PC-9 (cell line): ENCODE measurements around the gene STK40. TPM values are rescaled to one million over a fixed set of nuclear protein-coding genes. Genes with fewer than 3 reads are reported as not detected.

Experiments used
- BruUV-seq: library from RNA; stranded (reverse); fragments of 400-500 nt; replicated peaks from 2 replicates; lab custom pipeline; 2021; lab: Mats Ljungman, UMichigan
- CTCF ChIA-PET: fragments of 300-600 bp; sonication (Branson Sonifier 250); formaldehyde crosslinking; loops from one replicate; lab custom pipeline; 2022; ENCODE audit warnings: antibody characterized with exemption; lab: Charles Lee
- POLR2A ChIA-PET: fragments of 300-600 bp; sonication (Branson Sonifier 250); formaldehyde crosslinking; loops from one replicate; lab custom pipeline; 2022; ENCODE audit warnings: antibody characterized with exemption; ENCODE audit not compliant: unreplicated experiment; lab: Charles Lee
- DNase-seq, 2 experiments: peaks; one replicate each; pipeline versions ENCODE4 v3.0.0 to v3.0.0-alpha.2; 2015 to 2022; ENCODE audit warnings: mixed read lengths in 1 of 2
- H2AFZ ChIP-seq: fragments of 200-600 bp; sonication (generic); 2 replicates; pipeline ENCODE4 v1.8.1; 2017; ENCODE audit warnings: antibody characterized with exemption
- H3F3A ChIP-seq: fragments of 200-600 bp; sonication (generic); 2 replicates; pipeline ENCODE4 v1.8.1; 2017; ENCODE audit warnings: antibody characterized with exemption, mild to moderate bottlenecking, low read depth; ENCODE audit not compliant: insufficient read depth
- H3K27ac ChIP-seq: fragments of 200-600 bp; sonication (generic); 2 replicates; pipeline ENCODE4 v1.6.1; 2016; ENCODE audit warnings: mixed run types
- H3K27me3 ChIP-seq: fragments of 200-600 bp; sonication (generic); 2 replicates; pipeline ENCODE4 v1.6.1; 2016; ENCODE audit warnings: low read depth, mixed run types; ENCODE audit not compliant: insufficient read depth
- H3K36me3 ChIP-seq: fragments of 200-600 bp; sonication (generic); 2 replicates; pipeline ENCODE4 v1.6.1; 2016; ENCODE audit warnings: low read depth, mixed run types
- H3K4me1 ChIP-seq: fragments of 200-600 bp; sonication (generic); replicated peaks from 2 replicates; pipeline ENCODE4 v1.6.1; 2016; ENCODE audit warnings: mixed run types; ENCODE audit not compliant: insufficient read depth
- H3K4me2 ChIP-seq: fragments of 200-600 bp; sonication (generic); 2 replicates; pipeline ENCODE4 v1.6.1; 2017; ENCODE audit warnings: mixed run types
- H3K4me3 ChIP-seq: fragments of 200-600 bp; sonication (generic); 2 replicates; pipeline ENCODE4 v1.6.1; 2016; ENCODE audit warnings: mixed run types
- H3K79me2 ChIP-seq: fragments of 200-600 bp; sonication (generic); 2 replicates; pipeline ENCODE4 v1.6.1; 2017; ENCODE audit warnings: low read depth, mixed run types
- H3K9me2 ChIP-seq: fragments of 200-600 bp; sonication (generic); 2 replicates; pipeline ENCODE4 v1.8.1; 2017; ENCODE audit warnings: mild to moderate bottlenecking; ENCODE audit not compliant: insufficient read depth
- H3K9me3 ChIP-seq: fragments of 200-600 bp; sonication (generic); 2 replicates; pipeline ENCODE4 v1.8.1; 2016; ENCODE audit warnings: low read depth; ENCODE audit not compliant: insufficient read depth
- H4K20me1 ChIP-seq: fragments of 200-600 bp; sonication (generic); 2 replicates; pipeline ENCODE4 v1.8.1; 2017; ENCODE audit not compliant: insufficient read depth
- EZH2 ChIP-seq: fragments of 200-600 bp; sonication (generic); IDR thresholded peaks from 2 replicates; pipeline ENCODE4 v1.8.0; 2017; ENCODE audit warnings: antibody characterized with exemption, low read depth
- intact Hi-C: fragments of 100-400 bp; cut with micrococcal nuclease; formaldehyde crosslinking; loops from one replicate; pipeline ENCODE4 v1.10.0; 2022; ENCODE audit not compliant: unreplicated experiment
- total RNA-seq: library from RNA; stranded (reverse); gene quantifications from 2 replicates; pipeline ENCODE4 v1.2.3, GENCODE V29; 2021
- TF ChIP-seq, protein P1 (sequence below): fragments of 200-600 bp; sonication (generic); conservative IDR thresholded peaks from 2 replicates; pipeline ENCODE4 v1.6.1; 2017; ENCODE audit warnings: mixed run types, antibody characterized with exemption, mild to moderate bottlenecking, moderate library complexity

The STK40 gene
- total RNA-seq, 1 experiment from 2014 or later, result 59.2 TPM

DNA sequence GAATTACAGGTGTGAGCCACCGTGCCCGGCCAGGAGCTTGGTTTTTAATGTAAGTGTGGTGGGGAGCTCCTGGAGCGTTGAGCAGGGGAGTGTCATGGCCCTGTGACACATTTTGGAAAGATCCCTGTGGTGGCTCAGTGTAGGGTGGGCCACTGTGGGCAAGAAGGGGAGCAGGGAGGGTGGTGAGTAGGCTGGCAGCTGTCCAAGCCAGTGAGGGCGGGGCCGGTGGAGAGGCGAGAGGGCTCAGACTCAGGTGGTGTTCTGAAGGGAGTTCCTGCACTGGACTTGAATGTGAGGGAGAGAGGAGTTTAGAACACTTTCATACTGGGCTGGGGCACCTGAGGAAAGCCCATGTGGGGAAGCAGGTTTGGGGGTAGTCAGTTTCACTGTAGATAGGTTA is 59.2 kb downstream of the STK40 start:
- BruUV-seq, result no TSS peak
- Histone ChIP-seq H4K20me1 (no peaks in the 10 kb centered on the region; the same call in 1 of the 2 replicates), H3K4me2 (no peak overlapping the region), H3K27ac (no peak overlapping the region), H3F3A (no peaks in the 10 kb centered on the region; the same call in 1 of the 2 replicates), H3K9me3 (no peaks in the 10 kb centered on the region), H3K36me3 (no peaks in the 10 kb centered on the region), H2AFZ (no peak overlapping the region), H3K9me2 (no peaks in the 10 kb centered on the region), H3K79me2 (no peaks in the 10 kb centered on the region), H3K27me3 (no peaks in the 10 kb centered on the region), H3K4me3 (no peak overlapping the region), H3K4me1 (no peaks in the 10 kb centered on the region; the same call in 1 of the 2 replicates)
- TF ChIP-seq, protein P1, sequence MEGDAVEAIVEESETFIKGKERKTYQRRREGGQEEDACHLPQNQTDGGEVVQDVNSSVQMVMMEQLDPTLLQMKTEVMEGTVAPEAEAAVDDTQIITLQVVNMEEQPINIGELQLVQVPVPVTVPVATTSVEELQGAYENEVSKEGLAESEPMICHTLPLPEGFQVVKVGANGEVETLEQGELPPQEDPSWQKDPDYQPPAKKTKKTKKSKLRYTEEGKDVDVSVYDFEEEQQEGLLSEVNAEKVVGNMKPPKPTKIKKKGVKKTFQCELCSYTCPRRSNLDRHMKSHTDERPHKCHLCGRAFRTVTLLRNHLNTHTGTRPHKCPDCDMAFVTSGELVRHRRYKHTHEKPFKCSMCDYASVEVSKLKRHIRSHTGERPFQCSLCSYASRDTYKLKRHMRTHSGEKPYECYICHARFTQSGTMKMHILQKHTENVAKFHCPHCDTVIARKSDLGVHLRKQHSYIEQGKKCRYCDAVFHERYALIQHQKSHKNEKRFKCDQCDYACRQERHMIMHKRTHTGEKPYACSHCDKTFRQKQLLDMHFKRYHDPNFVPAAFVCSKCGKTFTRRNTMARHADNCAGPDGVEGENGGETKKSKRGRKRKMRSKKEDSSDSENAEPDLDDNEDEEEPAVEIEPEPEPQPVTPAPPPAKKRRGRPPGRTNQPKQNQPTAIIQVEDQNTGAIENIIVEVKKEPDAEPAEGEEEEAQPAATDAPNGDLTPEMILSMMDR, result no peak
- no peak for TF ChIP-seq EZH2
- POLR2A ChIA-PET, result no interaction called here
- CTCF ChIA-PET, result no interaction called here
- DNase-seq, result peak in 1 of 2 experiments; percentile 46
- intact Hi-C loops, result no loop called here

DNA sequence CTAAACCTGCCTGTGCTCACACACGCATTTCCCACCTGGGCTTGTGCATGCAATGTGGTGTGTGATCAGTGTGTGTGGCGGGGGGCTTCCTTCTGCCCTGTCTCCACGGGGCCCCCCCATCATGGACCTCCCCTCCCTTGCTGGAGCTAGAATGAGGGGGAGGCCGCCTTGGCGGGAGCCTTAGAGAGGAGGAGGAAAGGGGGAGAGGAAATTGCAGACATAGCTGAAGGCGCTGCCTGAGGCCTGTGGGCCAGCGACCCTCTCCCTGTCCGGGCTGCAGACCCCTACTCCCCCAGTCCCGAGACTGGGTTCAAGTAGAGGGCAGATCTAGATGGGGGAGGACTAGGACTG is 61.4 kb downstream of the STK40 start:
- Histone ChIP-seq H2AFZ (no peak overlapping the region), H3K36me3 (no peaks in the 10 kb centered on the region), H3F3A (no peaks in the 10 kb centered on the region; the same call in 1 of the 2 replicates), H3K27ac (no peak overlapping the region), H4K20me1 (no peaks in the 10 kb centered on the region; the same call in 1 of the 2 replicates), H3K27me3 (no peaks in the 10 kb centered on the region), H3K9me3 (no peaks in the 10 kb centered on the region), H3K4me1 (no peaks in the 10 kb centered on the region; the same call in 1 of the 2 replicates), H3K9me2 (no peaks in the 10 kb centered on the region), H3K4me3 (no peak overlapping the region), H3K79me2 (no peaks in the 10 kb centered on the region), H3K4me2 (peak overlapping the region; percentile 80; the same call in 1 of the 2 replicates)
- no peak for DNase-seq
- POLR2A ChIA-PET, result interaction anchor here (0.7 kb wide), 2 partner anchors 19 to 24 kb away, joined by 3 to 5 read pairs; no protein-coding TSS in a partner anchor
- CTCF ChIA-PET, result no interaction called here
- intact Hi-C loops, result no loop called here
- no TSS peak for BruUV-seq
- TF ChIP-seq EZH2, result no peak
- TF ChIP-seq, protein P1, result no peak

DNA sequence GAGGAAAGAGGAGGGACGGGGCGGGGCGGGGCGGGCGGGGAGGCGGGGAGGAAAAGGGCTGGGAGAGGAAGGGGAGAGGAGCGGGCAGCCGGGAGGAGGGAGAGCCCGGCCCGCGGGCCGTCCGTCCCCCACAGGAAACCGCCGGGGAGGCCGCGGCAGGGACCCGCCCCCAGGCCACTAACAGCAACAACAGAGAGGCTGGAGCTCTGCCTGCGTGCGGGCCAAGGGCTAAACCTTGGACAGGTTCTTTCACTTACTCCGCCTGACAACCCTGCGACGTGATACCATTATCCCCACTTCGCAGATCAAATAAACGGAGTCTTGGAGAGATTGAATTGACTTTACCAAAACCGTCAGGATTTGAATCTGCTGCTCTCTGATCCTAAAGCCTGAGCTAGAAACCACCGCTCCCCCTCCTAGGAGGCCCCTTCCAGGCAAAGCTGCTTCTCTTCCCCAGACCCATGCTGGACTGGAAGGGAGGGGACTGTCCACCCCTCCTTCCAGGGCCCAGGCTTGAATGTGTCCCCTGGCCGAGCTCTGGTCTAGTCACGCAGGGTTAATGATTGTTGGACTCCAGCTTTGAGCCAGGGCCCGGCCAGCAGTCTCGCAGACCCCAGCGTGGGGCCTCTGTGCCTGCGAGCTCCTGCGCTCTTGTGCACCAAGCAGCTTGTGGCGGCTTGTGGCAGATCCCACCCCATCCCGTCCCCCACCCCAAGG is 61.9 kb downstream of the STK40 start, which contains the start of gene EVA1B:
Gene EVA1B, minus strand, starts transcription at position 10 of the 717 bp plus-strand sequence. CDS start 608 bp downstream, outside the sequence.
- H3K27ac ChIP-seq, result no peak within 1 kb of the TSS
- intact Hi-C loops, result no loop called here
- POLR2A ChIA-PET, result interaction anchor here (0.7 kb wide), 2 partner anchors 18 to 24 kb away, joined by 3 to 5 read pairs; no protein-coding TSS in a partner anchor
- no peaks in the 10 kb centered on the region for H3K27me3 ChIP-seq
- H3K4me2 ChIP-seq, result peak within 1 kb of the TSS; percentile 80
- peak in 1 of 2 experiments; percentile 72 for DNase-seq
- no peaks in the 10 kb centered on the region for H3K79me2 ChIP-seq
- no peaks in the 10 kb centered on the region for H3K9me3 ChIP-seq
- H3K4me1 ChIP-seq, result no peaks in the 10 kb centered on the region; the same call in 1 of the 2 replicates
- TF ChIP-seq, protein P1, result no peak
- no peak for TF ChIP-seq EZH2
- H3K4me3 ChIP-seq, result peak within 1 kb of the TSS; percentile 52; the same call in 1 of the 2 replicates
- 0 out of 2 replicates have a peak within 1 kb of the TSS, but pooled peaks have one; percentile 52 for H2AFZ ChIP-seq
- H3K36me3 ChIP-seq, result no peaks in the 10 kb centered on the region
- no peaks in the 10 kb centered on the region; the same call in 1 of the 2 replicates for H3F3A ChIP-seq
- CTCF ChIA-PET, result no interaction called here
- no peaks in the 10 kb centered on the region; the same call in 1 of the 2 replicates for H4K20me1 ChIP-seq
- no TSS peak for BruUV-seq
- no peaks in the 10 kb centered on the region for H3K9me2 ChIP-seq
